ENCODE measurements around the gene BEST1. TPM values are rescaled to one million over a fixed set of nuclear protein-coding genes. Genes with fewer than 3 reads are reported as not detected.

The BEST1 gene
- total and polyA plus RNA-seq, 2 of the 13 experiments (the other 11 are each of a cell fraction or from before 2014, with no cell fraction given), result 0.09 to 0.65 TPM

GRCh38 chr11:61967924-61968757 lies 18.0 kb downstream of the BEST1 start (continued):
- TF ChIP-seq ZNF773 (CRISPR knock-in tag; IDR thresholded peaks at IDR 0.05; ENCODE audit: borderline replicate concordance), result no peak
- no peak for TF ChIP-seq AGO1 (IDR thresholded peaks at IDR 0.05; ENCODE audit: low read depth, low read length, poor library complexity, severe bottlenecking)
- peak; percentile 37 for TF ChIP-seq POLR2AphosphoS5 (IDR thresholded peaks at IDR 0.05; ENCODE audit: low read depth, low read length)
- no peak for TF ChIP-seq ZHX2 (IDR thresholded peaks at IDR 0.05; ENCODE audit: low read depth)
- TF ChIP-seq ZHX2 (CRISPR knock-in tag; IDR thresholded peaks at IDR 0.05; ENCODE audit: borderline replicate concordance), result no peak
- TF ChIP-seq AKAP8 (CRISPR knock-in tag; IDR thresholded peaks at IDR 0.05), result no peak
- TF ChIP-seq POLR2AphosphoS2 (IDR thresholded peaks at IDR 0.05; ENCODE audit: low read depth, low read length), result no peak
- no peak for TF ChIP-seq ZNF83 (CRISPR knock-in tag; IDR thresholded peaks at IDR 0.05; ENCODE audit: borderline replicate concordance)
- 0 out of 2 replicates have a peak, but pooled peaks have one; percentile 9 for TF ChIP-seq ZNF816 (CRISPR knock-in tag; IDR thresholded peaks at IDR 0.05; ENCODE audit: borderline replicate concordance)
- no peak for TF ChIP-seq ETV6 (CRISPR knock-in tag; conservative IDR thresholded peaks at IDR 0.05)
- no peak for TF ChIP-seq ZNF567 (CRISPR knock-in tag; IDR thresholded peaks at IDR 0.05; ENCODE audit: borderline replicate concordance)
- TF ChIP-seq SALL1 (CRISPR knock-in tag; IDR thresholded peaks at IDR 0.05), result no peak
- no peak for TF ChIP-seq ZNF101 (CRISPR knock-in tag; IDR thresholded peaks at IDR 0.05; ENCODE audit: borderline replicate concordance, low read depth)
- no peak for TF ChIP-seq XRCC5 (optimal IDR thresholded peaks at IDR 0.05; ENCODE audit: low read length)
- TF ChIP-seq MAFG (CRISPR knock-in tag; IDR thresholded peaks at IDR 0.05), result no peak
- TF ChIP-seq, protein P1, sequence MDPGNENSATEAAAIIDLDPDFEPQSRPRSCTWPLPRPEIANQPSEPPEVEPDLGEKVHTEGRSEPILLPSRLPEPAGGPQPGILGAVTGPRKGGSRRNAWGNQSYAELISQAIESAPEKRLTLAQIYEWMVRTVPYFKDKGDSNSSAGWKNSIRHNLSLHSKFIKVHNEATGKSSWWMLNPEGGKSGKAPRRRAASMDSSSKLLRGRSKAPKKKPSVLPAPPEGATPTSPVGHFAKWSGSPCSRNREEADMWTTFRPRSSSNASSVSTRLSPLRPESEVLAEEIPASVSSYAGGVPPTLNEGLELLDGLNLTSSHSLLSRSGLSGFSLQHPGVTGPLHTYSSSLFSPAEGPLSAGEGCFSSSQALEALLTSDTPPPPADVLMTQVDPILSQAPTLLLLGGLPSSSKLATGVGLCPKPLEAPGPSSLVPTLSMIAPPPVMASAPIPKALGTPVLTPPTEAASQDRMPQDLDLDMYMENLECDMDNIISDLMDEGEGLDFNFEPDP (CRISPR knock-in tag; conservative IDR thresholded peaks at IDR 0.05), result no peak
- TF ChIP-seq MAF1 (CRISPR knock-in tag; IDR thresholded peaks at IDR 0.05; ENCODE audit: borderline replicate concordance), result 0 out of 2 replicates have a peak, but pooled peaks have one; percentile 7
- TF ChIP-seq ZNF354B (CRISPR knock-in tag; IDR thresholded peaks at IDR 0.05), result no peak
- TF ChIP-seq ZNF282 (IDR thresholded peaks at IDR 0.05; ENCODE audit: partially characterized antibody), result no peak
- no peak for TF ChIP-seq ZBTB33 (CRISPR knock-in tag; IDR thresholded peaks at IDR 0.05)
- no peak for TF ChIP-seq ZNF484 (CRISPR knock-in tag; IDR thresholded peaks at IDR 0.05; ENCODE audit: borderline replicate concordance, low read depth)
